ENCODE data around the gene OAS1. TPM values are rescaled to one million over a fixed set of nuclear protein-coding genes. Genes with fewer than 3 reads are reported as not detected.

Gene OAS1
- total and polyA plus RNA-seq, 2 of the 8 experiments (the other 6 are each of a cell fraction or from before 2014, with no cell fraction given) = 0.23 TPM; not detected in 1

GRCh38 chr12:112891093-112892024, 15.4 kb upstream of the OAS1 start:
- Histone ChIP-seq H4K91ac (replicated peaks; ENCODE audit: insufficient read length, low read length) (no peak overlapping the region), H3K4me1 (replicated peaks in 1 of 4; ENCODE audit: control insufficient read depth in 3 of 4, insufficient read depth in 4 of 4, low read length in 3 of 4) (peaks cover 0 to 2% (median 0%) of the 10 kb centered on the region in 4 experiments; a peak in 1 of 7 replicates), H3K23me2 (ENCODE audit: low read depth, low read length) (no peaks in the 10 kb centered on the region), H3K4ac (replicated peaks; ENCODE audit: insufficient read length, low read depth, low read length) (no peak overlapping the region), H4K20me1 (replicated peaks in 1 of 2; ENCODE audit: control insufficient read depth in 1 of 2, insufficient read depth in 2 of 2, low read length in 2 of 2) (no peaks in the 10 kb centered on the region), H3K18ac (ENCODE audit: extremely low read depth, low read length) (no peak overlapping the region), H3K4me3 (ENCODE audit: extremely low read depth in 1 of 4, insufficient read depth in 2 of 4, low read depth in 3 of 4, low read length in 4 of 4) (no peak overlapping the region), H4K5ac (ENCODE audit: insufficient read length, low read depth, low read length) (no peak overlapping the region), H3K27me3 (replicated peaks in 1 of 4; ENCODE audit: control insufficient read depth in 3 of 4, extremely low read depth in 1 of 4, insufficient read depth in 3 of 4, low read length in 3 of 4) (no peaks in the 10 kb centered on the region), H3K36me3 (ENCODE audit: control insufficient read depth in 2 of 4, insufficient read depth in 4 of 4, low read length in 3 of 4) (no peaks in the 10 kb centered on the region), H3K14ac (ENCODE audit: insufficient read length) (no peak overlapping the region), H3K79me2 (ENCODE audit: control insufficient read depth in 1 of 2, insufficient read depth in 2 of 2, low read length in 2 of 2) (no peaks in the 10 kb centered on the region), H2BK20ac (ENCODE audit: low read length) (no peak overlapping the region), H3K9ac (replicated peaks in 1 of 4; ENCODE audit: extremely low read depth in 1 of 4, low read depth in 3 of 4, low read length in 3 of 4) (no peak overlapping the region), H2BK12ac (ENCODE audit: low read depth, low read length) (no peak overlapping the region), H2BK15ac (ENCODE audit: low read length) (no peak overlapping the region), H3K23ac (ENCODE audit: insufficient read length) (no peak overlapping the region), H4K8ac (ENCODE audit: extremely low read depth, insufficient read depth, low read length) (no peak overlapping the region), H3K79me1 (ENCODE audit: low read depth, low read length) (no peaks in the 10 kb centered on the region), H2AK5ac (ENCODE audit: low read depth, low read length) (no peak overlapping the region), H3K27ac (ENCODE audit: low read depth, low read length) (no peak overlapping the region), H2AFZ (ENCODE audit: low read length) (no peak overlapping the region), H2BK120ac (replicated peaks; ENCODE audit: low read depth, low read length) (no peak overlapping the region), H3K9me3 (ENCODE audit: insufficient read depth in 2 of 2, low read depth in 1 of 2, low read length in 1 of 2) (peaks cover 0 to 5% of the 10 kb centered on the region in 2 experiments; a peak in 2 of 4 replicates), H3K56ac (replicated peaks; ENCODE audit: insufficient read length, low read depth, low read length) (no peak overlapping the region), H2BK5ac (ENCODE audit: low read depth, low read length) (no peak overlapping the region), H3K4me2 (ENCODE audit: insufficient read depth in 1 of 2, low read depth in 2 of 2, low read length in 2 of 2) (no peak overlapping the region)
- POLR2A ChIA-PET (ENCODE audit: partially characterized antibody) = no interaction called here
- CTCF ChIA-PET (ENCODE audit: partially characterized antibody) = interaction anchor here (1.1 to 1.8 kb wide), 5 partner anchors 9 to 190 kb away, joined by 3 to 7 read pairs (median 3); no protein-coding TSS in a partner anchor
- 88% methylated on average over 6 of the region's 6 CpGs; no CpG with 5 or more reads in 1 of the 2 experiments for WGBS, 2 experiments (ENCODE audit: extremely low coverage in 1 of 2, insufficient coverage in 1 of 2, insufficient read length in 1 of 2, insufficient replicate concordance in 2 of 2, low coverage in 1 of 2, low lambda C conversion rate in 2 of 2, missing lambda C conversion rate in 1 of 2)
- no peak for FAIRE-seq
- TF ChIP-seq NRF1 (IDR thresholded peaks at IDR 0.05; ENCODE audit: low read depth, low read length) (no peak), TEAD4 (IDR thresholded peaks at IDR 0.05; ENCODE audit: low read depth, low read length) (no peak), SAP30 (IDR thresholded peaks at IDR 0.05; ENCODE audit: insufficient read depth, insufficient replicate concordance, low read length) (no peak), RBBP5 (IDR thresholded peaks at IDR 0.05; ENCODE audit: borderline replicate concordance, low read depth, low read length) (no peak), MAFK (IDR thresholded peaks at IDR 0.05; ENCODE audit: low read depth, low read length) (no peak), SIN3A (conservative IDR thresholded peaks at IDR 0.05 in 1 of 2, IDR thresholded peaks at IDR 0.05 in 1 of 2; ENCODE audit: low read depth in 1 of 2, low read length in 2 of 2) (no peak)
- no peak for DNase-seq (ENCODE audit: low read depth in 1 of 2, low spot score in 2 of 2)
